Right hindlimb (tissue), 1 donor: ENCODE data around the gene TNFRSF12A.
"Not testable (repeated sequence)": the region's sequence is repeated elsewhere in the genome, so short reads cannot be mapped to it uniquely, and the experiment has no call there.

Experiments used
- DNase-seq: peaks from one replicate; pipeline ENCODE4 v3.0.0-alpha.2; 2018

TNFRSF12A gene

GRCh38 chr16:3069146-3069545 lies 49.0 kb downstream of the TNFRSF12A start:
- not testable (repeated sequence) for DNase-seq

GRCh38 chr16:3070608-3071111 lies 50.5 kb downstream of the TNFRSF12A start:
- no peak for DNase-seq

- no peak for DNase-seq
These were observed 51.5 kb downstream of the TNFRSF12A start for GRCh38 chr16:3071655-3072054.
